A549 (cell line): Measurements from ENCODE around the gene UNC5C. TPM values are rescaled to one million over a fixed set of nuclear protein-coding genes. Genes with fewer than 3 reads are reported as not detected.
A peak's percentile ranks its signal among the peaks of the same experiment; 100 is the strongest.

Source experiments
- ATAC-seq, 2 experiments: fragments of 200-7000 bp in 1 of 2; fragments of >200 bp in 1 of 2; cut with Nextera tagmentation in 1 of 2; cut with Tn5 transposase in 1 of 2; 3 replicates each; pipeline versions ENCODE4 v1.8.0 to v1.9.1; 2018 to 2020; ENCODE audit warnings: mild to moderate bottlenecking in 1 of 2, moderate library complexity in 1 of 2
- CTCF ChIA-PET: fragments of 300-600 bp; sonication (Branson Sonifier 250); formaldehyde crosslinking; extraction: SDS; loops from one replicate; lab custom pipeline; 2021; ENCODE audit warnings: antibody characterized with exemption, inconsistent platforms; lab: Yijun Ruan, JAX
- POLR2A ChIA-PET: fragments of 350-600 bp; formaldehyde crosslinking; extraction: SDS; loops from one replicate; lab custom pipeline; 2021; ENCODE audit warnings: antibody characterized with exemption, inconsistent platforms; lab: Yijun Ruan, JAX
- DNase-seq, 2 experiments: peaks; one replicate each; pipeline versions ENCODE4 v3.0.0 to v3.0.0-alpha.2; 2011 to 2016; ENCODE audit warnings: low read depth in 1 of 2, low spot score in 1 of 2
- FAIRE-seq: peaks from 2 replicates; lab custom pipeline; 2011; peaks lifted over from hg19 to GRCh38; lab: Jason Lieb, UNC
- H3K27ac ChIP-seq, 2 experiments: fragments of >200 bp; sonication (Bioruptor Twin); formaldehyde crosslinking; 3 replicates each; pipeline ENCODE4 v1.5.1; 2016 to 2017
- H3K4me1 ChIP-seq: fragments of >200 bp; sonication (Bioruptor Twin); formaldehyde crosslinking; 3 replicates; pipeline ENCODE4 v1.6.1; 2016
- H3K4me2 ChIP-seq: fragments of >200 bp; sonication (Bioruptor Twin); formaldehyde crosslinking; 3 replicates; pipeline ENCODE4 v1.6.1; 2016
- H3K4me3 ChIP-seq: fragments of >200 bp; sonication (Bioruptor Twin); formaldehyde crosslinking; 3 replicates; pipeline ENCODE4 v1.5.1; 2016
- H3K9me3 ChIP-seq: fragments of >200 bp; sonication (Bioruptor Twin); formaldehyde crosslinking; 3 replicates; pipeline ENCODE4 v1.6.1; 2016
- ATOH8 ChIP-seq: fragments of 250-450 bp; sonication (Bioruptor Pico); IDR thresholded peaks from 2 replicates; pipeline ENCODE4 v1.5.0; 2020; ENCODE audit warnings: low read depth, mild to moderate bottlenecking, moderate library complexity
- BCL3 ChIP-seq: fragments of >200 bp; sonication (Bioruptor Twin); formaldehyde crosslinking; IDR thresholded peaks from 3 replicates; pipeline ENCODE4 v1.6.1; 2016
- CEBPB ChIP-seq, 2 experiments: fragments of >200 bp in 1 of 2; sonication (Bioruptor Twin) in 1 of 2; formaldehyde crosslinking in 1 of 2; IDR thresholded peaks; 2 replicates each; pipeline ENCODE4 v1.6.1; 2012 to 2016
- CHD4 ChIP-seq: fragments of 200-600 bp; sonication (generic); IDR thresholded peaks from 2 replicates; pipeline ENCODE4 v1.6.1; 2016; ENCODE audit warnings: antibody characterized with exemption, mild to moderate bottlenecking, borderline replicate concordance
- E2F6 ChIP-seq: IDR thresholded peaks from 2 replicates; pipeline ENCODE4 v1.6.1; 2012; ENCODE audit warnings: low read depth, borderline replicate concordance
- ESRRA ChIP-seq: fragments of 150-350 bp; IDR thresholded peaks from 2 replicates; pipeline ENCODE4 v1.6.1; 2014; ENCODE audit warnings: mild to moderate bottlenecking, low read length, borderline replicate concordance
- GATA3 ChIP-seq: IDR thresholded peaks from 2 replicates; pipeline ENCODE4 v1.6.1; 2012; ENCODE audit warnings: borderline replicate concordance
- HES2 ChIP-seq: fragments of >200 bp; sonication (Bioruptor Twin); formaldehyde crosslinking; IDR thresholded peaks from 2 replicates; pipeline ENCODE4 v1.6.1; 2016
- HMGXB4 ChIP-seq: fragments of 250-450 bp; sonication (Bioruptor Pico); IDR thresholded peaks from 2 replicates; pipeline ENCODE4 v1.5.0; 2021; ENCODE audit warnings: mild to moderate bottlenecking, moderate library complexity, borderline replicate concordance
- HOXA7 ChIP-seq: fragments of 250-450 bp; sonication (Bioruptor Pico); IDR thresholded peaks from 2 replicates; pipeline ENCODE4 v1.5.0; 2020; ENCODE audit warnings: mild to moderate bottlenecking, moderate library complexity
- HOXB13 ChIP-seq: fragments of 250-450 bp; sonication (Bioruptor Pico); IDR thresholded peaks from 2 replicates; pipeline ENCODE4 v1.5.0; 2020; ENCODE audit warnings: low read depth, mild to moderate bottlenecking, moderate library complexity
- HOXB5 ChIP-seq: fragments of 250-450 bp; sonication (Bioruptor Pico); IDR thresholded peaks from 2 replicates; pipeline ENCODE4 v1.5.0; 2020; ENCODE audit warnings: mild to moderate bottlenecking, moderate library complexity
- JUN ChIP-seq, 2 experiments: fragments of >200 bp; sonication (Bioruptor Twin); formaldehyde crosslinking; IDR thresholded peaks; 2 replicates in 1 of 2; 3 replicates in 1 of 2; pipeline ENCODE4 v1.6.1; 2016 to 2017
- KDM5A ChIP-seq: fragments of 200-600 bp; sonication (generic); IDR thresholded peaks from 2 replicates; pipeline ENCODE4 v1.6.1; 2016; ENCODE audit warnings: antibody characterized with exemption, mild to moderate bottlenecking
- MAX ChIP-seq: IDR thresholded peaks from 2 replicates; pipeline ENCODE4 v1.6.1; 2012
- NFE2L2 ChIP-seq: fragments of 150-350 bp; conservative IDR thresholded peaks from 2 replicates; pipeline ENCODE4 v1.6.1; 2014; ENCODE audit warnings: low read length
- NR3C1 ChIP-seq: fragments of >200 bp; sonication (Bioruptor Twin); formaldehyde crosslinking; IDR thresholded peaks from 3 replicates; pipeline ENCODE4 v1.6.1; 2017
- PHF8 ChIP-seq: fragments of 200-600 bp; sonication (generic); IDR thresholded peaks from 2 replicates; pipeline ENCODE4 v1.6.1; 2016; ENCODE audit warnings: low read depth, mild to moderate bottlenecking, antibody characterized with exemption, moderate library complexity, borderline replicate concordance
- POLR2AphosphoS2 ChIP-seq: conservative IDR thresholded peaks from 2 replicates; pipeline ENCODE4 v1.6.1; 2012; ENCODE audit warnings: low read length, improper control_type of control experiment, inconsistent platforms
- REST ChIP-seq: fragments of 200-600 bp; sonication (generic); IDR thresholded peaks from 2 replicates; pipeline ENCODE4 v1.6.1; 2016; ENCODE audit warnings: antibody characterized with exemption, mild to moderate bottlenecking, moderate library complexity
- RNF2 ChIP-seq: fragments of 200-600 bp; sonication (generic); IDR thresholded peaks from 2 replicates; pipeline ENCODE4 v1.6.1; 2016; ENCODE audit warnings: low read depth, mild to moderate bottlenecking, antibody characterized with exemption, moderate library complexity, borderline replicate concordance
- WGBS: methylation state at CpG from one replicate; pipeline ENCODE4 v1.1.6; 2017; ENCODE audit errors: missing lambda C conversion rate; 5-methylcytosine and 5-hydroxymethylcytosine counted together
- polyA plus RNA-seq, 4 experiments: library from polyadenylated mRNA; depleted of rRNA in 3 of 4; stranded (reverse); fragments of >200 nt; fragmentation: RNase III in 1 of 4; extraction: RNeasy Plus Mini Kit Qiagen cat#74134 plus additional on column Dnase treatment in 1 of 4; gene quantifications; 2 replicates in 3 of 4; 3 replicates in 1 of 4; pipeline ENCODE4 v1.2.3, GENCODE V29; 2011 to 2017

UNC5C gene
- polyA plus RNA-seq, 2 of the 4 experiments (the other 2 are of a cell fraction): 0.13 TPM; not detected in 1

- no peak overlapping the region for H3K4me3 ChIP-seq
- ChIA-PET CTCF (no interaction called here), POLR2A (no interaction called here)
- ATAC-seq: no peak
- TF ChIP-seq REST: no peak
- TF ChIP-seq CEBPB (IDR thresholded peaks at IDR 0.05): peak in 1 of 2 experiments; percentile 24; a peak in 1 of 4 replicates
- no peak for DNase-seq
- no peak overlapping the region for H3K27ac ChIP-seq
- H3K9me3 ChIP-seq: no peaks in the 10 kb centered on the region
- 83% methylated on average over 7 of the region's 7 CpGs for WGBS
- H3K4me2 ChIP-seq: no peak overlapping the region
- H3K4me1 ChIP-seq: no peaks in the 10 kb centered on the region
- no peak for FAIRE-seq
Observed at GRCh38 chr4:95215991-95216605, 332.7 kb downstream of the UNC5C start.

- POLR2A ChIA-PET: no interaction called here
- DNase-seq (no peak), FAIRE-seq (no peak), ATAC-seq (no peak)
- TF ChIP-seq CEBPB (IDR thresholded peaks at IDR 0.05) (no peak), HOXB5 (CRISPR knock-in tag) (no peak), E2F6 (no peak), NFE2L2 (no peak), ESRRA (no peak), RNF2 (no peak), CHD4 (no peak), POLR2AphosphoS2 (no peak), BCL3 (no peak)
- Histone ChIP-seq H3K4me2 (no peak overlapping the region), H3K9me3 (no peaks in the 10 kb centered on the region), H3K27ac (no peak overlapping the region), H3K4me1 (no peaks in the 10 kb centered on the region), H3K4me3 (no peak overlapping the region)
- CTCF ChIA-PET: no interaction called here
- WGBS: 63% methylated on average over 5 of the region's 5 CpGs
Observed at GRCh38 chr4:95215043-95215442, 333.7 kb downstream of the UNC5C start.

- FAIRE-seq (no peak), ATAC-seq (no peak), DNase-seq (no peak)
- Histone ChIP-seq H3K27ac (no peak overlapping the region), H3K4me2 (no peak overlapping the region), H3K4me1 (no peaks in the 10 kb centered on the region), H3K4me3 (no peak overlapping the region), H3K9me3 (no peaks in the 10 kb centered on the region)
- TF ChIP-seq HES2 (no peak), ESRRA (no peak), ATOH8 (CRISPR knock-in tag) (no peak), GATA3 (no peak), HMGXB4 (CRISPR knock-in tag) (no peak), NR3C1 (no peak), KDM5A (no peak), HOXA7 (CRISPR knock-in tag) (no peak), HOXB13 (CRISPR knock-in tag) (no peak), PHF8 (no peak), JUN (IDR thresholded peaks at IDR 0.05) (no peak), MAX (no peak)
- POLR2A ChIA-PET: no interaction called here
- CTCF ChIA-PET: interaction anchor here (1.3 kb wide), 1 partner anchor 9 kb away, joined by 3 read pairs; no protein-coding TSS in a partner anchor
- 92% methylated on average over 5 of the region's 5 CpGs for WGBS
Observed at GRCh38 chr4:95214408-95214807, 334.4 kb downstream of the UNC5C start.
